Endothelial cell of umbilical vein (primary cell): ENCODE results near the gene PBX3.

Experiments
- POLR2A ChIP-seq: IDR thresholded peaks from 2 replicates; pipeline ENCODE4 v1.6.1; 2012; ENCODE audit warnings: low read depth, mild to moderate bottlenecking, control low read depth, low read length
- POLR2AphosphoS5 ChIP-seq: IDR thresholded peaks from 2 replicates; pipeline ENCODE4 v1.6.1; 2012; ENCODE audit warnings: low read depth, mild to moderate bottlenecking, control low read depth, low read length, moderate library complexity; ENCODE audit not compliant: insufficient read depth
- TF ChIP-seq, protein P1 (sequence below), 2 donors: IDR thresholded peaks; 1 replicate in 1 of 2; 2 replicates in 1 of 2; pipeline ENCODE4 v1.5.1; 2011; ENCODE audit warnings: low read length in 2 of 2, mild to moderate bottlenecking in 2 of 2, moderate library complexity in 2 of 2, control low read depth in 1 of 2, inconsistent platforms in 1 of 2, low read depth in 1 of 2; ENCODE audit not compliant: insufficient read depth in 1 of 2; ENCODE audit errors: extremely low read depth in 1 of 2
- TF ChIP-seq, protein P2 (sequence below): IDR thresholded peaks from 2 replicates; pipeline ENCODE4 v1.6.1; 2011; ENCODE audit not compliant: insufficient read depth, insufficient read length

DNA sequence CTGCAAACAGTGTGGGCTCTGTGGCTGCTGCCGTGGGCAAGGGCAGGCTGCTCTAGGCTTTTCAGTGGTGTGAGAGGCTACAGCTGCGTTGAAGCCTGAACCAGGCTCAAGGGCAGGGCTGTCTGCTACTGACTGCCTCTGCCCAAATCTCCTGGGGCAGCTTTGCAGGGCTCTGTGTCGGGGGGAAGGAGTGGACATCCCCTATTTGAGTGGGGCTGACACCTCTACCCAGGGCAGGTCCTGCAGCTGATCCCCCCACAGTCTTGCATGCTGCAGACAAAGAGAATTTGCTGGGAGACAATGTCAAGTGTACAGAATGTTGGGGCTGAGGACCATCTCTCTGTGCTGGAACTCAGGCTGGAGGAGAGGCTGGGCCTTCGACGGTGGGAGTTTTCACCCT is 240.2 kb downstream of the PBX3 start:
- TF ChIP-seq, protein P1, sequence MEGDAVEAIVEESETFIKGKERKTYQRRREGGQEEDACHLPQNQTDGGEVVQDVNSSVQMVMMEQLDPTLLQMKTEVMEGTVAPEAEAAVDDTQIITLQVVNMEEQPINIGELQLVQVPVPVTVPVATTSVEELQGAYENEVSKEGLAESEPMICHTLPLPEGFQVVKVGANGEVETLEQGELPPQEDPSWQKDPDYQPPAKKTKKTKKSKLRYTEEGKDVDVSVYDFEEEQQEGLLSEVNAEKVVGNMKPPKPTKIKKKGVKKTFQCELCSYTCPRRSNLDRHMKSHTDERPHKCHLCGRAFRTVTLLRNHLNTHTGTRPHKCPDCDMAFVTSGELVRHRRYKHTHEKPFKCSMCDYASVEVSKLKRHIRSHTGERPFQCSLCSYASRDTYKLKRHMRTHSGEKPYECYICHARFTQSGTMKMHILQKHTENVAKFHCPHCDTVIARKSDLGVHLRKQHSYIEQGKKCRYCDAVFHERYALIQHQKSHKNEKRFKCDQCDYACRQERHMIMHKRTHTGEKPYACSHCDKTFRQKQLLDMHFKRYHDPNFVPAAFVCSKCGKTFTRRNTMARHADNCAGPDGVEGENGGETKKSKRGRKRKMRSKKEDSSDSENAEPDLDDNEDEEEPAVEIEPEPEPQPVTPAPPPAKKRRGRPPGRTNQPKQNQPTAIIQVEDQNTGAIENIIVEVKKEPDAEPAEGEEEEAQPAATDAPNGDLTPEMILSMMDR (IDR thresholded peaks at IDR 0.05; ENCODE audit: extremely low read depth in 1 of 2, insufficient read depth in 1 of 2, low read depth in 1 of 2, low read length in 2 of 2): no peak
- TF ChIP-seq, protein P2, sequence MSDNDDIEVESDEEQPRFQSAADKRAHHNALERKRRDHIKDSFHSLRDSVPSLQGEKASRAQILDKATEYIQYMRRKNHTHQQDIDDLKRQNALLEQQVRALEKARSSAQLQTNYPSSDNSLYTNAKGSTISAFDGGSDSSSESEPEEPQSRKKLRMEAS: no peak
- no peak for TF ChIP-seq POLR2AphosphoS5
- no peak for TF ChIP-seq POLR2A
